ENCODE results near the gene KCNK17. TPM values are rescaled to one million over a fixed set of nuclear protein-coding genes. Genes with fewer than 3 reads are reported as not detected.

KCNK17 gene
- total and polyA plus RNA-seq, 2 of the 8 experiments (the other 6 are each of a cell fraction or from before 2014, with no cell fraction given), result 2.9 to 3.4 TPM

DNA sequence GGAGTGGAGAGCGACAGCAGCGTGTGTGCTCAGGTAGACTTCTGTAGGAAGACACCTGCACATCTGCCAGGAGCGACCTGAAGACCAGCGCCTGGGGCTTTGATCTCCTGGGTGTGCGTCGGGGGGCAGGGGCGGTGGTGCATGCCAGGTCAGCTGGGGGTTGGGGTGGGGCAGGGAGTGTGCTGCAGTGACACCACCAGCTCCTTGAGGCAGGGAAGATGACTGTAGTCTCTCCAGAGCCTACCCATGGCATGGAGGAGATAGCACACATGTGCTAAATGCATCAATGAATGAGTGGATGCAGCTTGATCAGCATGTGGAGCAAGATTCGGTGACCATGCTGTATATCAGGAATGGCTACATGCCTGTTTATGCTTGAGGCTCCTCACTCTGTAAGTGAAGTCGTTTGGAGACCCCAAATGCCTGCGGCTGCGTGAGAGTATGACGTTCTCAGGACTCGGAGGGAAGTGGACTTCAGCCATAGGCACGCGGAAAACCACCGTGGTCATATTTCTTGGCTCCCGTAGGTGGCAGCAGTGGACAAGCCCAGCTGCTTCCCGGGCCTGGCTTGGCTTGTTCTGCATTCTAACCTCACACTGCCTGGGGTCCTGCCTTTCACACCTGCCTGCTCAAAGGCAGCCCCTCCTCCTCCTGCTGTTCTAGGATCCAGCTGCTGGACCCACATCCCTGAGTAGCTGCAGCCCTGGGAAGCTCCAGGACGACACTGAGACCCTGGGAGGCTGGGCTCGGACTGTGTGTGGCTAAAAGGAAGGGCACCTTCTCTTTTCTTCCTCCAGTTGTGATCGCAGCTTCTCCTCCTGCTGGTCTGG, 47.7 kb upstream of the KCNK17 start (continued):
- no peak for TF ChIP-seq USF2 (IDR thresholded peaks at IDR 0.05; ENCODE audit: low read length)
- TF ChIP-seq CBX5 (IDR thresholded peaks at IDR 0.05; ENCODE audit: low read depth, low read length), result no peak
- TF ChIP-seq POLR2A (IDR thresholded peaks at IDR 0.05; ENCODE audit: control extremely low read depth in 1 of 2, low read depth in 2 of 2, low read length in 2 of 2), result no peak
- no peak for TF ChIP-seq SIRT6 (IDR thresholded peaks at IDR 0.05; ENCODE audit: low read length)
- no peak for TF ChIP-seq SRF (IDR thresholded peaks at IDR 0.05; ENCODE audit: low read depth, low read length)
- TF ChIP-seq SIN3A (conservative IDR thresholded peaks at IDR 0.05 in 1 of 2, IDR thresholded peaks at IDR 0.05 in 1 of 2; ENCODE audit: low read depth in 1 of 2, low read length in 2 of 2), result no peak
- no peak for TF ChIP-seq PHF8 (conservative IDR thresholded peaks at IDR 0.05; ENCODE audit: low read depth, low read length)
- no peak for TF ChIP-seq RNF2 (IDR thresholded peaks at IDR 0.05; ENCODE audit: borderline replicate concordance, low read depth, low read length, missing control alignments, poor library complexity, severe bottlenecking)
- TF ChIP-seq TCF12 (IDR thresholded peaks at IDR 0.05; ENCODE audit: low read depth, low read length), result no peak
- TF ChIP-seq SP1 (IDR thresholded peaks at IDR 0.05; ENCODE audit: low read depth, low read length), result no peak
- no peak for TF ChIP-seq SIX5 (IDR thresholded peaks at IDR 0.05; ENCODE audit: low read depth, low read length)
- TF ChIP-seq HDAC2 (IDR thresholded peaks at IDR 0.05; ENCODE audit: borderline replicate concordance in 1 of 2, low read depth in 2 of 2, low read length in 2 of 2), result no peak
- TF ChIP-seq RBBP5 (IDR thresholded peaks at IDR 0.05; ENCODE audit: borderline replicate concordance, low read depth, low read length), result no peak
- TF ChIP-seq E2F6 (IDR thresholded peaks at IDR 0.05), result peak; percentile 87
- TF ChIP-seq JUN (IDR thresholded peaks at IDR 0.05; ENCODE audit: low read depth, low read length), result no peak
- no peak for TF ChIP-seq EP300 (IDR thresholded peaks at IDR 0.05; ENCODE audit: borderline replicate concordance in 1 of 2, low read depth in 2 of 2, low read length in 2 of 2)
- TF ChIP-seq CREB1 (IDR thresholded peaks at IDR 0.05), result peak; percentile 30; the same call in 1 of the 2 replicates
- TF ChIP-seq SP2 (IDR thresholded peaks at IDR 0.05; ENCODE audit: low read length), result no peak
- no peak for TF ChIP-seq TAF1 (IDR thresholded peaks at IDR 0.05; ENCODE audit: low read depth, low read length)
- TF ChIP-seq POLR2AphosphoS5 (IDR thresholded peaks at IDR 0.05; ENCODE audit: low read depth, low read length), result no peak
- no peak for TF ChIP-seq EZH2 (IDR thresholded peaks at IDR 0.05; ENCODE audit: low read depth, low read length, severe bottlenecking)
- TF ChIP-seq RAD21 (IDR thresholded peaks at IDR 0.05 in 1 of 2, conservative IDR thresholded peaks at IDR 0.05 in 1 of 2; ENCODE audit: low read depth in 2 of 2, low read length in 2 of 2), result peak; percentile 91 to 92

Data from H1 (cell line).